ENCODE measurements around the gene PROP1.
"Not testable (repeated sequence)": the region's sequence is repeated elsewhere in the genome, so short reads cannot be mapped to it uniquely, and the experiment has no call there.

The PROP1 gene

DNA sequence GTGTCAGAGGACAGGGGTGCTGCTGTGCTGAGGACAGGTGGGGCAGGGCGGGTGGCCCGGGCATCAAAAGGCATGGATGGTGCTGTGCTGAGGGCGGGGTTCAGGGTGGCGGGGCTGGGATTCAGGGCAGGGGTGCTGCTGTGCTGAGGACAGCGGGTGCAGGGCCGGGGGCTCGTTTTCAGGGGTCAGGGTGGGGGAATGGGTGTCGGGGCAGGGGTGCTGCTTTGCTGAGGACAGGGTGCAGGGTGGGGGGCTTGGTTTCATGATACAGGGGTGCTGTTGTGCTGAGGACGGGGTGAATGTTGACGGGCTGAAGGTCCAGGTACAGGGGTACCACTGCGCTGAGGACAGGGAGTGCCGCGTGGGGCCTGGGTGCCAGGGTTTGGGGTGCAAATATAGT lies 50.9 kb downstream of the PROP1 start:
- not testable (repeated sequence) for DNase-seq (ENCODE audit: low read depth)

DNA sequence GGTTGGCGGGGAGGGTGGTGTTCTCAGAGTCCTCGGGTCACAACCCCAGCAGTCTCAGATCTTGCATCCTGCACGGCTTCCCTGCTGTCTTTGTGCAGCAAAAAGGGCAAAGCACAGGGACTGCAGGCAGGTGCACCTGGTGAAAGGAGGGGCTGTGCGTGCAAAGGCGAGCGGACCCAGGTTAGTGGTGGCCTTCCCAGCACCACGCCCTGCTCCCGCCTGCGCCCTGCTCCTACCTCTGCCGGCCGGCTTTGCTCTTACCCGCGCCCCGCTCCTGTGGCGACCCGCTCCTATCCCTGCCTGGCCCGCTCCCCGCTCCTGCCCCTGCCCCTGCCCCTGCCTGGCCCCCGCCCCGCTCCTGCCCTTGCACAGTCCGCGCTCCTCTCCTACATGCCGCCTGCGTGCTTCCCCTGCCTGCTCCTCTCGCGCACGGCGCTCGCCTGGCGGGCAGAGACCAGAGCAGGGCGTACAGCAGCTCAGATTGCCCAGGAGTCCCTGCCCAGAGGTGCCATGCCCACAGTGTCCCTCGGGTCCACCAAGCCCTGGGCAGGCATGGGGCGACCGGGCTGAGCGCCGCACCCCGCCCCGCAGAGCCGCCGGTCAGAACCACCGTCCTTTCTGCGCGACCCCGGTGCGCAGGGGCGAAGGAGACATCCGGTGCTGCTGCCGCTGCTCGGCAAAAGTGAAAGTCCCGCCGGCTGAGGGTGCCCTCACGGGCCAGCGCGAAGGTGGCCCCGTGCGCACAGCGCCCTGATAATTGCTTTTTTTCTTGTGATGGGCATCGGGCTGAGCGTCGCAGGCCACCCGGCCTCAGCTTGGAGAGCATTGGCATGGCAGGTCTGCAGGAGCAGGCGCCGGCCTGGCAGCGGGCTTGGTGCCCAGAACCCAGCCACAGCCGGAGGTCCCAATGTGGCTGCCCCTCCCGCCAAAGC lies 52.0 kb downstream of the PROP1 start:
- DNase-seq (ENCODE audit: low read depth): peak; percentile 13

DNA sequence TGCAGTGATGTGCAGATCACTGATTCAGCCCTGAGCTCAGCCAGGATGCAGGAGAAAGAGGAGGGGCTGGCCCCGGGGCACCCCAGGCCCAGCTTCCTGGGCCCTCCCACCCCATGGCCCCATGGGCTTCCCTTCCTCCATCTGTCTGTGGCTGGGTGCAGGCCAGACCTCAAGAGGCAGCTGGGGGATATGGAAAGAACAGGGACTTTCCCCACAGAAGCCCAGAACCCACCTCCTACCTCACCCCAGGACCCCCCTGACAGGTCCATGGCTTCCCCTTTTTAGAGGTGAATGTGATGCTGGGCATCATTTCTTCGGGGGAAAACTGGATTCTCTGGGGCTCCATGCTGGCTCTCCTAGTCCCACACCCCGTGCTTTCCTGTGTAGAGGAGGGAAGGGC lies 53.1 kb downstream of the PROP1 start:
- DNase-seq (ENCODE audit: low read depth): not testable (repeated sequence)
